ENCODE data around the gene SELENOP. TPM values are rescaled to one million over a fixed set of nuclear protein-coding genes. Genes with fewer than 3 reads are reported as not detected.
"Not testable (repeated sequence)": the region's sequence is repeated elsewhere in the genome, so short reads cannot be mapped to it uniquely, and the experiment has no call there.

SELENOP gene, protein sequence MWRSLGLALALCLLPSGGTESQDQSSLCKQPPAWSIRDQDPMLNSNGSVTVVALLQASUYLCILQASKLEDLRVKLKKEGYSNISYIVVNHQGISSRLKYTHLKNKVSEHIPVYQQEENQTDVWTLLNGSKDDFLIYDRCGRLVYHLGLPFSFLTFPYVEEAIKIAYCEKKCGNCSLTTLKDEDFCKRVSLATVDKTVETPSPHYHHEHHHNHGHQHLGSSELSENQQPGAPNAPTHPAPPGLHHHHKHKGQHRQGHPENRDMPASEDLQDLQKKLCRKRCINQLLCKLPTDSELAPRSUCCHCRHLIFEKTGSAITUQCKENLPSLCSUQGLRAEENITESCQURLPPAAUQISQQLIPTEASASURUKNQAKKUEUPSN
- total RNA-seq = not detected

DNA sequence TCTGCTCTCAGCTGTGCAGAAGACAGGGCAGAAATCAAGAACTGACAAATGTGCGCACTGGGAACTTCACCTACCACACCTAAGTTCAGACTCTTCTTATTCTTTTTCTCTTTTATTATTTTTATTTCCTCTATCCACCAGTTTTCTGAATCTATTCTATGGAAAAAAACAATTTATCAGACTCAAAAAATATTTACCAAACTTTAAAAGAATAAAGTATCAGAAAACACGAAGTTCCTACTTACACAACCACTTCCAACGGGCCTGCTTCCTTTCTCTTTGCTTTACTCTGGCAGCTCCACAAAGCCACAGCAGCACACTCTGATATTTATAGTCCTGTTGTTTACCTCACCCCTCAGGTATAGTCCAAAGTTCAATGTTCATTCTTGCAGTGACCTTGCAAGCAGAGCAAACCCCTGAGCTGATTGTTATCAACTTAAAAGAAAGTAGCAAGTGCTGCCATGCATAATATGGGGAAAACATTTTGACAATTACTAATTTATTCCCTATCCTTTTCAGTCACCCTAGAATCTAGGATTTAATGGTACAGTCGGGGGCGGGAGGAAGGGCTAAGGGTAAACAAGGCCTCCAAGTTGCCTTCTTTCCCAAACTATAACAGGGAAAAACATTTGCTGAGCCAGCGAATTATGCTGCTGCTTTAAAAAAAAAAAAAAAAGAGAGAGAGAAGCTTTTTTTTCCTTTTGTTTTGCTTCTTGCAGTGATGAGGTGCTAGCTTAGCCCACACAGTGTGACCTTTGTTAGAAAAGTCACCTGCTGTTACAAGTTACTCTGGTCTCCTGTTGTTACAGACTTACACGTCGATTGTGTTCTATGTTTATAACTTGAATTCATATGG, at the start of gene SELENOP:
TSS of gene SELENOP (minus strand) at position 302 of the 856 bp plus-strand sequence. CDS start 3,539 bp downstream, outside the sequence.
- Mint-ChIP-seq H3K4me3 (no peak within 1 kb of the TSS), H3K27ac (no peak within 1 kb of the TSS), H3K27me3 (no peaks in the 10 kb centered on the region), H3K4me1 (peaks cover 5% of the 10 kb centered on the region), H3K9me3 (ENCODE audit: low read depth) (no peaks in the 10 kb centered on the region), H3K36me3 (ENCODE audit: low read depth) (no peaks in the 10 kb centered on the region)
- ATAC-seq (no peak), DNase-seq (no peak)
- intact Hi-C loops (cut with DNase I, micrococcal nuclease) = no loop called here
- CTCF ChIA-PET = no interaction called here
- POLR2A ChIA-PET = interaction anchor here (0.6 kb wide), 1 partner anchor 70 kb away, joined by 3 read pairs; no protein-coding TSS in a partner anchor

DNA sequence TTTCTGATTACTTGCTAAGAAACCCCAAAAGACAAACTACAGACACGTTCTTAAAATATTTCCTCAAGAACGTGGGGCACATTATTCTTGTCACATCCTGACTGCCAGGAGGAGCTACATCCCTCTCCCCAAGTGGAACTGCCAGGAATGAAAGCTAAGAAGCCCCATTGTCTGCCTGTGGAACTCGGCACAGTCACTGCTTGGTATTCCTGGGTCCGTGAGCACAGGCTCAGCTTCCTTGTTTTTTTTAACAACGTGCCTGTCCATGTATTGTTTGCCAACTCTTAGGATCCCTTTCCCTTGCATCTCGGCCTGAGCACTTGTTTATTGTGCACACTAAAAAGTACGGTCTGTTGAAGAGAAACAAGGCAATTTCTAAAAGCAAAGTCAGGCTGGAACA, 47.0 kb upstream of the SELENOP start:
- ATAC-seq (no peak), DNase-seq (no peak)
- Mint-ChIP-seq H3K27me3 (peaks cover 11% of the 10 kb centered on the region), H3K36me3 (ENCODE audit: low read depth) (no peaks in the 10 kb centered on the region), H3K4me3 (no peak overlapping the region), H3K27ac (no peak overlapping the region), H3K4me1 (peaks cover 4% of the 10 kb centered on the region), H3K9me3 (ENCODE audit: low read depth) (peaks cover 4% of the 10 kb centered on the region)
- intact Hi-C loops (cut with DNase I, micrococcal nuclease) = no loop called here
- ChIA-PET POLR2A (no interaction called here), CTCF (interaction anchor here (1.6 kb wide), 1 partner anchor 26 kb away, joined by 4 read pairs; no protein-coding TSS in a partner anchor)

DNA sequence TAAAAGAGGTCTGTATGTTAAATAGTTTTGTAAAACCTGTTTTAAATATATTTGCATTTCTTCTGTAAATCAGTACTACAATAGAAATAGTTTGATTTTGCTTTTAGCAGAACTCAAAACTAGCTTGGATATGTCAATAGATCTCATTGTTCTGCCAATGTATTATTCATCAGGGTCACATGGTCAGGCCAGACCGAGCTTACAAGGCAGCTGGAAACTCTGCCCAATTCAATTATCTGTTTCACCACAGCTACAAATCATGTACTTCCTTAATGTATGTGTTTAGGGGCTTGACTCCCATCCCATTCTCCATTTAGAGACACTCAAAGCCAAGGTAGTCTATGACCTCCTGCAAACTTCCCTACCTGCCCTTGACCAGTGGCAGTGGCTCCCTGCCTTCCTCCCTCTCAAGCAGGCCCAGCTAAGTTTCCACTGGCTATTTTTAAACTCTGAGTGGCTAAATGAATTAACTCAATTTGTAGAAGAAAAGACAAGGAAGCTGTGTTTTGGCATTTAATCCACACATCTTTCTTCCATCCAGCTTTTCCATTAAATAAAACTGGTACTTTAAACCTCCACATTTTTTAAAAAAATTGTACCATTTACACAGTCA, 46.4 kb upstream of the SELENOP start:
- intact Hi-C loops (cut with DNase I, micrococcal nuclease) = no loop called here
- no peak overlapping the region for H3K27ac Mint-ChIP-seq
- H3K9me3 Mint-ChIP-seq (ENCODE audit: low read depth) = peaks cover 4% of the 10 kb centered on the region
- ATAC-seq = no peak
- ChIA-PET CTCF (interaction anchor here (1.2 to 1.6 kb wide), 2 partner anchors 26 to 51 kb away, joined by 3 to 4 read pairs; no protein-coding TSS in a partner anchor), POLR2A (no interaction called here)
- DNase-seq = no peak
- peaks cover 11% of the 10 kb centered on the region for H3K27me3 Mint-ChIP-seq
- H3K4me1 Mint-ChIP-seq = peaks cover 4% of the 10 kb centered on the region
- H3K36me3 Mint-ChIP-seq (ENCODE audit: low read depth) = no peaks in the 10 kb centered on the region
- H3K4me3 Mint-ChIP-seq = no peak overlapping the region

DNA sequence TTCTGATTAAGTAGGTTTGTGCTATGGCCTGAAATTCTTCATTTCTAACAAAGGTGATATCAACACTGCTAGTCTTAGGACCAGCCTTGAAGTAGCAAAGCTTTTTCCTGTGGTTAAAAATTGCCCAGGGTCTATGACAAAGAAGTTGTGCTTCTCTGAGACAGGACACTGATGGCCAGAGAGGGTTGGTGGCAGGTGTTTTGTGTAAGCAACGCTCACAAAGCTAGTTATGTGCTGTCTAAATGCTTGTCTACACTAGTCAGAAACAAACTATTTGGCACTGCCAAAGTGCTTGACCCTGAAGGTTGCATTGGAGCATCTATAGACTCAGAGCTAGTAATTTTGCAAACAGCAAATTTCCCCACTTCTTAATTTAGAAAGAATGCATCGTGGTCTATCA, 44.1 kb upstream of the SELENOP start:
- H3K9me3 Mint-ChIP-seq (ENCODE audit: low read depth) = no peaks in the 10 kb centered on the region
- CTCF ChIA-PET = interaction anchor here (1.4 to 1.6 kb wide), 2 partner anchors 14 to 34 kb away, joined by 3 to 5 read pairs; no protein-coding TSS in a partner anchor

DNA sequence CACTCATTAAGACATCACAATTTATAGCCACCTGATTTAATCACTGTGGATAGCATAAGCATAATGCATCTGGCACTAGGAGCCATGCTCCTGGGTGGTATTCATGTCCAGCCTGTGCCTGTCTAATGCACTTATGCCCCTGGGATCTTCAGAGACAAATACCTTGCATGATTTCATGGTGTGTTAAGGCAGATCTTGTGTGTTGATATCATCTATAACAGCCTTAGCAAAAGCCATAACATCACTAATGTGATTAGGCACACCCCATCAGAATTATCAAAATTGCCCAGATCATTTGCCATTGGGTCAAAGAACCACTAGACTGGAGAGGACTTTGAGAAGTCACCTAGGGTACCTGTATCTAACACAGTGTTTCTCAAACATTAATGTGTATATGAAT, 43.7 kb upstream of the SELENOP start:
- POLR2A ChIA-PET = no interaction called here
- Mint-ChIP-seq H3K27me3 (peaks cover 8% of the 10 kb centered on the region), H3K36me3 (ENCODE audit: low read depth) (no peaks in the 10 kb centered on the region), H3K27ac (no peak overlapping the region), H3K4me3 (no peak overlapping the region), H3K4me1 (peaks cover 4% of the 10 kb centered on the region), H3K9me3 (ENCODE audit: low read depth) (no peaks in the 10 kb centered on the region)
- no peak for DNase-seq
- intact Hi-C loops (cut with DNase I, micrococcal nuclease) = no loop called here
- no peak for ATAC-seq
- CTCF ChIA-PET = interaction anchor here (0.9 to 1.6 kb wide), 2 partner anchors 12 to 34 kb away, joined by 5 read pairs; no protein-coding TSS in a partner anchor

More for the DNA sequence above, 44.1 kb upstream of the SELENOP start:
- POLR2A ChIA-PET = no interaction called here
- ATAC-seq = no peak
- H3K4me1 Mint-ChIP-seq = peaks cover 4% of the 10 kb centered on the region
- no peak for DNase-seq
- no peak overlapping the region for H3K4me3 Mint-ChIP-seq
- H3K27me3 Mint-ChIP-seq = peaks cover 8% of the 10 kb centered on the region
- H3K36me3 Mint-ChIP-seq (ENCODE audit: low read depth) = no peaks in the 10 kb centered on the region
- H3K27ac Mint-ChIP-seq = no peak overlapping the region
- intact Hi-C loops (cut with DNase I, micrococcal nuclease) = no loop called here

DNA sequence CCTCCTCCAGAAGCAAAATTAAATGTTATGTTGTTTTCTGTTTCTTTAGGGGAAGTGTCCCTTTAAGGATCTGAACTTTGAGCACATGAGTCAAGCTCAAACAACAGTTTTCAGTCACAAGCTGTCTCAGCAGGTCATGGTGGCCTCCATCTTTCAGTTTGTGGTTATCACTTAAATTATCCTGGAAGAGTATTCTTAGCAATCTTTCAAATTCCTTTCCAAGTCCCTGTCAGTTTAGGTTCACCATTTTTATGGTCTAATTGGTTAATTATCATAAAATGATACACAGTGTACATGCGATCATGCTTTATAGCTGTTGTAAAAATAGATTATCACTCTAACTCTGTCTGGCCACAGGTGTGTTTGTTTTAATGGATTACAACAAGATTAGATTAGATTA, 43.1 kb upstream of the SELENOP start:
- ATAC-seq (peak; percentile 42), DNase-seq (no peak)
- H3K4me3 Mint-ChIP-seq = no peak overlapping the region
- peaks cover 2% of the 10 kb centered on the region for H3K27me3 Mint-ChIP-seq
- intact Hi-C loops (cut with DNase I, micrococcal nuclease) = no loop called here
- no peak overlapping the region for H3K27ac Mint-ChIP-seq
- peaks cover 4% of the 10 kb centered on the region for H3K4me1 Mint-ChIP-seq
- H3K9me3 Mint-ChIP-seq (ENCODE audit: low read depth) = no peaks in the 10 kb centered on the region
- ChIA-PET CTCF (interaction anchor here (0.9 kb wide), 1 partner anchor 12 kb away, joined by 5 read pairs; no protein-coding TSS in a partner anchor), POLR2A (no interaction called here)
- H3K36me3 Mint-ChIP-seq (ENCODE audit: low read depth) = no peaks in the 10 kb centered on the region

DNA sequence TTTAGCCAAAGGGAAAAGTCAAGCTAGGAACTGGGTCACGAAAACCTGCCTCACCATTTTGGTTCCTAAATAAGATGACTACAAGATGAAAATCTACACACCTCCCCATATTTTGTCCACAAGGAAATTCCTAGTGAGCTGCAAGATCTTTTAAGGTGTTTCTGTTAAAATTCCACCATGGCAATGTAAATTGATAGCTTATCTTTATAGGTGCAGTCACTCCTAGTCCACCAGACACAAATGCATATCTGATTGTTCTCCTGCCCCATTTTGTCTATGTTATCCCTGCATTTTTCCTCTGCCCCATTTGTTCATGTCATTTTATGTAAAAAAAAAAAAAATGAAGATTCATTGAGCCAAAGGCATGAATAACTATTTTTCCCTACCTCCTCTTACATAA, 41.1 kb upstream of the SELENOP start:
- H3K9me3 Mint-ChIP-seq (ENCODE audit: low read depth) = no peaks in the 10 kb centered on the region
- ChIA-PET CTCF (interaction anchor here (0.6 kb wide), 1 partner anchor 594 kb away, joined by 3 read pairs; no protein-coding TSS in a partner anchor), POLR2A (no interaction called here)
- DNase-seq = no peak
- no peaks in the 10 kb centered on the region for H3K36me3 Mint-ChIP-seq (ENCODE audit: low read depth)
- H3K4me3 Mint-ChIP-seq = no peak overlapping the region
- no peak overlapping the region for H3K27ac Mint-ChIP-seq
- intact Hi-C loops (cut with DNase I, micrococcal nuclease) = no loop called here
- H3K4me1 Mint-ChIP-seq = peaks cover 4% of the 10 kb centered on the region
- no peak for ATAC-seq
- peaks cover 2% of the 10 kb centered on the region for H3K27me3 Mint-ChIP-seq

DNA sequence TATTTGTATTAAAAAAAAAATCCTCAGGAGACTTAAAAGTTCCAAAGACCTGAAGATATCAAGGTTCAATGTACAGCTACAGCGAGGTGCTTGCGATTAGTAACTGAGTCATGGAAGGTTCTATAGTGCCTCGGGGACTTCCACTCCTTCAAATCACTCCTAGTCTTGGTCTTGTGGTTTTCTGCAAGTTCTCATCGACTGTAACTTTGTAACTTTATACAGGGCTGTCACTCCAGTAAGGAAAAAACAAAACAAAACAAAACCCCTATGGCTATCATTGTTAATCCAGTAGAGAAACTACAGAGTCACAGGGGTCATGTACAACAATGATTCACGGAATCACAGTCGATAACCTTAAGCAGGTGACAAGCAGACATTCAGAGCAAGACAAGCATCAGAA, 39.8 kb upstream of the SELENOP start:
- Mint-ChIP-seq H3K4me3 (no peak overlapping the region), H3K4me1 (peaks cover 4% of the 10 kb centered on the region), H3K27ac (no peak overlapping the region), H3K9me3 (ENCODE audit: low read depth) (no peaks in the 10 kb centered on the region), H3K27me3 (peaks cover 2% of the 10 kb centered on the region), H3K36me3 (ENCODE audit: low read depth) (no peaks in the 10 kb centered on the region)
- no peak for DNase-seq
- ChIA-PET CTCF (no interaction called here), POLR2A (no interaction called here)
- intact Hi-C loops (cut with DNase I, micrococcal nuclease) = no loop called here
- no peak for ATAC-seq

DNA sequence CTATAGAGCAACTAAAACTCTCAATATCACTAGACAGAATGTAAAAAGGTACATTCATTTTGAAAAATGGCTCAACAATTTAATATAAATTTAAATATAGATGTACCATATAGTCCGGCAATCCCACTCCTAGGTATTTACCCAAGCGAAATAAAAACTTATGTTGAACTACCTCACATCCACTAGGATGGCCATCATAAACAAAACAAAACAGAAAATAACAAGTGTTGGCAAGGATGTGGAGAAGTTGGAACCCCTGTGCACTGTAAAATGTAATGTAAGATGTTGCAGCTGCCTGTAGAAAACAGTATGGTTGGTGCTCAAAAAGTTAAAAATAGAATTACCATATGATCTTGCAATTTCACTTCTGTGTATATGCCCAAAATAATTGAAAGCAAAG, 36.9 kb upstream of the SELENOP start:
- no peak for ATAC-seq
- ChIA-PET POLR2A (no interaction called here), CTCF (interaction anchor here (0.6 to 1.3 kb wide), 2 partner anchors 41 to 92 kb away, joined by 3 read pairs; no protein-coding TSS in a partner anchor)
- no peak overlapping the region for H3K27ac Mint-ChIP-seq
- no peaks in the 10 kb centered on the region for H3K4me1 Mint-ChIP-seq
- intact Hi-C loops (cut with DNase I, micrococcal nuclease) = no loop called here
- no peak for DNase-seq
- H3K4me3 Mint-ChIP-seq = no peak overlapping the region
- no peaks in the 10 kb centered on the region for H3K9me3 Mint-ChIP-seq (ENCODE audit: low read depth)
- peaks cover 3% of the 10 kb centered on the region for H3K27me3 Mint-ChIP-seq
- no peaks in the 10 kb centered on the region for H3K36me3 Mint-ChIP-seq (ENCODE audit: low read depth)

DNA sequence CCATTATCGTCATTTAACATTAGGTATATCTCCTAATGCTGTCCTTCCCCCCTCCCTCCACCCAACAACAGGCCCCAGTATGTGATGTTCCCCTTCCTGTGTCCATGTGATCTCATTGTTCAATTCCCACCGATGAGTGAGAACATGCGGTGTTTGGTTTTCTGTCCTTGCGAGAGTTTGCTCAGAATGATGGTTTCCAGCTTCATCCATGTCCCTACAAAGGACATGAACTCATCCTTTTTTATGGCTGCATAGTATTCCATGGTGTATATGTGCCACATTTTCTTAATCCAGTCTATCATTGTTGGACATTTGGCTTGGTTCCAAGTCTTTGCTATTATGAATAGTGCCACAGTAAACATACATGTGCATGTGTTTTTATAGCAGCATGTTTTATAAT, 32.7 kb upstream of the SELENOP start:
- ATAC-seq; H3K4me1 Mint-ChIP-seq; H3K27ac Mint-ChIP-seq; CTCF ChIA-PET; intact Hi-C loops (cut with DNase I, micrococcal nuclease); H3K4me3 Mint-ChIP-seq; DNase-seq; H3K9me3 Mint-ChIP-seq (ENCODE audit: low read depth); H3K27me3 Mint-ChIP-seq; H3K36me3 Mint-ChIP-seq (ENCODE audit: low read depth); POLR2A ChIA-PET: not testable (repeated sequence)

DNA sequence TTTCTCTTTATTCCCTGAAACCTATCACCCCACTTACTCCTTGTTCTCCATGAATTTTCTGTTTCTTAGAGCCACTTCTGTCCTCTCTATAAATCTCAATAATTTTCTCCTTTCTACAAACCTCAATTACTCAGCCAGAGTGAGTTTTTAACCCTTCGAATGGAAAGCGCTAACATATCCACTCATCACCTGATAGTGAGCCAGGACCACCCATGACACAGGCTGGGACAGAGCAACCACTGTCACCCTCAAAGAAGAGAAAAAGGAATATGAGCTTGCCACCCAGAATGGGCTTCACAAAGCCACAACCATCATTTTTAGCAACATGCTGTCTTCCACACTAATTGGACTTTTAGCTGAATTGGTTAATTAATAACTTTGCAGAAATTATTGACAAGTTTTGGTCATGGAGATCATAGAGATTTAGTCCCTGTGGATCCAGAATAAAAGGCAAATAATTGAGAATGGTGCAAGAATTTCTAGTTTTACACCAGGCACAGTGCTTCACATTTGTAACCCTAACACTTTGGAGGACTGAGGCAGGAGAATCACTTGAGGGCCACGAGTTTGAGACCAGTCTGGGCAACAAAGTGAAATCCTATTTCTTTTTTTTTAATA, 32.1 kb upstream of the SELENOP start:
- DNase-seq = no peak
- no peak for ATAC-seq
- ChIA-PET CTCF (interaction anchor here (1.3 kb wide), 1 partner anchor 11 kb away, joined by 5 read pairs; no protein-coding TSS in a partner anchor), POLR2A (no interaction called here)
- Mint-ChIP-seq H3K36me3 (ENCODE audit: low read depth) (no peaks in the 10 kb centered on the region), H3K27ac (no peak overlapping the region), H3K4me3 (no peak overlapping the region), H3K4me1 (no peaks in the 10 kb centered on the region), H3K9me3 (ENCODE audit: low read depth) (no peaks in the 10 kb centered on the region), H3K27me3 (peaks cover 2% of the 10 kb centered on the region)
- intact Hi-C loops (cut with DNase I, micrococcal nuclease) = no loop called here
